GM12864 (cell line): ENCODE measurements around the gene TRAFD1.
"Not testable (repeated sequence)": the region's sequence is repeated elsewhere in the genome, so short reads cannot be mapped to it uniquely, and the experiment has no call there.

ENCODE experiments used
- DNase-seq: peaks from one replicate; pipeline ENCODE4 v3.0.0-alpha.2; 2011; ENCODE audit warnings: low read depth
- H3K4me3 ChIP-seq: 2 replicates; pipeline ENCODE4 v1.5.1; 2011; ENCODE audit warnings: mild to moderate bottlenecking, low read depth, low read length, control low read depth
- CTCF ChIP-seq: IDR thresholded peaks from 2 replicates; pipeline ENCODE4 v1.5.1; 2011; ENCODE audit warnings: low read depth, mild to moderate bottlenecking, moderate library complexity, low read length, control low read depth, inconsistent platforms; ENCODE audit errors: missing control alignments

The TRAFD1 gene

GRCh38 chr12:112097641-112098040 is 27.7 kb upstream of the TRAFD1 start:
- no peak for TF ChIP-seq CTCF
- no peak for DNase-seq
- no peak overlapping the region for H3K4me3 ChIP-seq

GRCh38 chr12:112100500-112100899 is 24.9 kb upstream of the TRAFD1 start:
- H3K4me3 ChIP-seq, DNase-seq: not testable (repeated sequence)

- no peak for TF ChIP-seq CTCF
- H3K4me3 ChIP-seq = no peak overlapping the region
- DNase-seq = no peak
Observed at GRCh38 chr12:112102127-112102526, 23.2 kb upstream of the TRAFD1 start.

- DNase-seq, H3K4me3 ChIP-seq: not testable (repeated sequence)
Observed at GRCh38 chr12:112102746-112103145, 22.6 kb upstream of the TRAFD1 start.

- no peak for TF ChIP-seq CTCF
- no peak for DNase-seq
- no peak overlapping the region for H3K4me3 ChIP-seq
Observed at GRCh38 chr12:112103758-112104503, 21.4 kb upstream of the TRAFD1 start.

GRCh38 chr12:112105891-112106290 is 19.5 kb upstream of the TRAFD1 start:
- no peak for TF ChIP-seq CTCF
- DNase-seq = no peak
- H3K4me3 ChIP-seq = no peak overlapping the region

- no peak for DNase-seq
- no peak for TF ChIP-seq CTCF
- peak overlapping the region; percentile 76 for H3K4me3 ChIP-seq
Observed at GRCh38 chr12:112107306-112108201, 17.8 kb upstream of the TRAFD1 start.
